Astrocyte (in vitro differentiated cells and primary cell): ENCODE results near the gene ZFYVE28.

Source experiments
- CTCF ChIP-seq: IDR thresholded peaks from 2 replicates; pipeline ENCODE4 v1.5.1; 2011; ENCODE audit warnings: low read depth, mild to moderate bottlenecking, inconsistent platforms, low read length, moderate library complexity; ENCODE audit not compliant: insufficient read depth
- EZH2 ChIP-seq: IDR thresholded peaks from 2 replicates; pipeline ENCODE4 v1.6.1; 2012; ENCODE audit warnings: mild to moderate bottlenecking, low read length, inconsistent platforms; ENCODE audit not compliant: insufficient read depth

- no peak for TF ChIP-seq CTCF
- no peak for TF ChIP-seq EZH2
Observed at GRCh38 chr4:2399216-2399615, 19.2 kb downstream of the ZFYVE28 start.
